Osteocyte (in vitro differentiated cells): ENCODE measurements around the gene RPS6KA6. TPM values are rescaled to one million over a fixed set of nuclear protein-coding genes. Genes with fewer than 3 reads are reported as not detected.
"Not testable (repeated sequence)": the region's sequence is repeated elsewhere in the genome, so short reads cannot be mapped to it uniquely, and the experiment has no call there.

Source experiments
- DNase-seq: peaks from one replicate; pipeline ENCODE4 v3.0.0; 2021; ENCODE audit warnings: mixed read lengths; ENCODE audit not compliant: unreplicated experiment; ENCODE audit errors: extremely low spot score
- H3K27ac Mint-ChIP-seq: one replicate; pipeline ENCODE4 v1.8.0; 2021; ENCODE audit warnings: mild to moderate bottlenecking, mixed read lengths; ENCODE audit not compliant: unreplicated experiment
- H3K27me3 Mint-ChIP-seq: one replicate; pipeline ENCODE4 v1.8.0; 2021; ENCODE audit warnings: mixed read lengths; ENCODE audit not compliant: unreplicated experiment
- H3K36me3 Mint-ChIP-seq: one replicate; pipeline ENCODE4 v1.8.0; 2021; ENCODE audit warnings: mixed read lengths; ENCODE audit not compliant: unreplicated experiment
- H3K4me1 Mint-ChIP-seq: one replicate; pipeline ENCODE4 v1.8.0; 2021; ENCODE audit warnings: mixed read lengths; ENCODE audit not compliant: unreplicated experiment
- H3K4me3 Mint-ChIP-seq: one replicate; pipeline ENCODE4 v1.8.0; 2021; ENCODE audit warnings: mild to moderate bottlenecking, moderate library complexity, mixed read lengths; ENCODE audit not compliant: unreplicated experiment
- H3K9me3 Mint-ChIP-seq: one replicate; pipeline ENCODE4 v1.8.0; 2021; ENCODE audit warnings: mixed read lengths; ENCODE audit not compliant: unreplicated experiment
- CTCF ChIP-seq: fragments of 200-600 bp; sonication (generic); IDR thresholded peaks from 2 replicates; pipeline ENCODE4 v1.5.0; 2021; ENCODE audit warnings: antibody characterized with exemption, mild to moderate bottlenecking, moderate library complexity
- total RNA-seq: library from RNA; stranded (reverse); gene quantifications from 2 replicates; pipeline ENCODE4 v1.2.1, GENCODE V29; 2021

RPS6KA6 gene
- total RNA-seq, 1 donor from 2014 or later: 2.3 TPM

- Mint-ChIP-seq H3K27me3 (no peaks in the 10 kb centered on the region), H3K9me3 (peaks cover 22% of the 10 kb centered on the region), H3K4me3 (no peak overlapping the region), H3K27ac (no peak overlapping the region), H3K36me3 (no peaks in the 10 kb centered on the region), H3K4me1 (no peaks in the 10 kb centered on the region)
- no peak for TF ChIP-seq CTCF
- DNase-seq: no peak
Measured at GRCh38 chrX:84108584-84108983, 79.4 kb downstream of the RPS6KA6 start.

- Mint-ChIP-seq H3K27me3 (no peaks in the 10 kb centered on the region), H3K36me3 (no peaks in the 10 kb centered on the region), H3K9me3 (no peaks in the 10 kb centered on the region), H3K4me3 (no peak overlapping the region), H3K4me1 (no peaks in the 10 kb centered on the region), H3K27ac (no peak overlapping the region)
- no peak for DNase-seq
- no peak for TF ChIP-seq CTCF
Measured at GRCh38 chrX:84099120-84099519, 88.9 kb downstream of the RPS6KA6 start.

GRCh38 chrX:84079479-84080197 is 108.4 kb downstream of the RPS6KA6 start:
- H3K36me3 Mint-ChIP-seq, H3K27ac Mint-ChIP-seq, H3K4me1 Mint-ChIP-seq, DNase-seq, H3K27me3 Mint-ChIP-seq: not testable (repeated sequence)
- H3K4me3 Mint-ChIP-seq: peak overlapping the region; percentile 18
- H3K9me3 Mint-ChIP-seq: peaks cover 11% of the 10 kb centered on the region

- Mint-ChIP-seq H3K27me3 (no peaks in the 10 kb centered on the region), H3K27ac (no peak overlapping the region), H3K9me3 (peaks cover 11% of the 10 kb centered on the region), H3K4me1 (no peaks in the 10 kb centered on the region), H3K4me3 (peak overlapping the region; percentile 18), H3K36me3 (no peaks in the 10 kb centered on the region)
- DNase-seq: no peak
- no peak for TF ChIP-seq CTCF
Measured at GRCh38 chrX:84078991-84079390, 109.0 kb downstream of the RPS6KA6 start.

- Mint-ChIP-seq H3K4me3 (no peak overlapping the region), H3K27me3 (no peaks in the 10 kb centered on the region), H3K27ac (no peak overlapping the region), H3K4me1 (no peaks in the 10 kb centered on the region), H3K36me3 (no peaks in the 10 kb centered on the region), H3K9me3 (peaks cover 24% of the 10 kb centered on the region)
- DNase-seq: no peak
- no peak for TF ChIP-seq CTCF
Measured at GRCh38 chrX:84064814-84065213, 123.2 kb downstream of the RPS6KA6 start.
